ENCODE results near the gene TMEM91. TPM values are rescaled to one million over a fixed set of nuclear protein-coding genes. Genes with fewer than 3 reads are reported as not detected.
A peak's percentile ranks its signal among the peaks of the same experiment; 100 is the strongest.

The TMEM91 gene
- total RNA-seq, 1 donor from 2014 or later, result 2.8 TPM

DNA sequence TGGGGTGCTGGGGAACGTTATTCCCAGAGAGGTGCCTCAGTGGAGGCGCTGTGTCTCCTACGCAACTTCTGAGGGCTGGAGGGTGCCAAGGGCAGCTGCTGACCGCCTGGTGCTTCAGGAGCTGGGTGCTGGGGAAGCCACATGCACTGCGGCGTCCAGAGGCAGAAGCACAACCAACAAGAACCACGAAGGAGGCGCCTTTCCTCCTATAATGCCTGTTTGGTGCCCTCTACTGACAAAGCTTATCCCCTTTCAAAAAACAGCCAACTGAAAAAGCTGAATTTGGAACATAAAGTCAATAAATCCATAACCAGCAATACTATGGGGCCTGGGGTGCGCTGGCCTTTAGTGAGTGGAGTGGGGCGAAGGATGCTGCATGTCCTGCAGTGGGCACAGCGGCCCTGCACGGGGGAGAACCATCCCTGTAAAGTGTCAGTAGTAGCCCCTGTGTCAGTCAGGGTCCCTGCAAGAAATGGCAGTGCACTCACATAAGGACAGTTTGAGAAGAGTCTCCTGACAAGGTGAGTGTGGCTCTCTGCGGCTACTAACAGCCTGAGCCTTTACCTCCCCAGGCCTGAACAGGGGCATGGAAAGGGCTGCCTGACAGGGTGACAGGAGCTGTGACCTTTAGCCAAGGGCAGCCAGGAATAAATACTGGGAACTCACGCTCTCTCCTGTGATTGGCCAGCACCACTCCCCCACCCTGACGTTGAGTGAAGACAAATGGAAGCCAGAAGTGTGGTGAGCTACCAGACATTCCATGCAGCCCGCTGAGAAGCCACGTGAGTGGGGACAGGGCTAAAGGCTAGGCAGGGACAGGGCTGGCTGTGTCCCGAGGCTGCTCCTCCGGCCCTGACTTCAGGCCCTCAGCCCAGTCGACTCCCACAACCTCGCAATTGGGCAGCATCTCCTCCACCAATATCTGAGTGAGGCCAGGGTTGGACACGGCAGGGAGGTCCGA lies 55.4 kb downstream of the TMEM91 start:
- intact Hi-C loops (cut with micrococcal nuclease), result no loop called here
- Histone ChIP-seq H3K4me3 (peak overlapping the region; percentile 56), H3K9me3 (replicated peaks) (no peaks in the 10 kb centered on the region), H3K27ac (replicated peaks) (peak overlapping the region; percentile 93), H3K27me3 (ENCODE audit: low read depth) (no peaks in the 10 kb centered on the region), H3K36me3 (peaks cover 43% of the 10 kb centered on the region), H3K4me1 (peaks cover 58% of the 10 kb centered on the region)
- DNase-seq, result peak; percentile 82
- TF ChIP-seq, protein P1, sequence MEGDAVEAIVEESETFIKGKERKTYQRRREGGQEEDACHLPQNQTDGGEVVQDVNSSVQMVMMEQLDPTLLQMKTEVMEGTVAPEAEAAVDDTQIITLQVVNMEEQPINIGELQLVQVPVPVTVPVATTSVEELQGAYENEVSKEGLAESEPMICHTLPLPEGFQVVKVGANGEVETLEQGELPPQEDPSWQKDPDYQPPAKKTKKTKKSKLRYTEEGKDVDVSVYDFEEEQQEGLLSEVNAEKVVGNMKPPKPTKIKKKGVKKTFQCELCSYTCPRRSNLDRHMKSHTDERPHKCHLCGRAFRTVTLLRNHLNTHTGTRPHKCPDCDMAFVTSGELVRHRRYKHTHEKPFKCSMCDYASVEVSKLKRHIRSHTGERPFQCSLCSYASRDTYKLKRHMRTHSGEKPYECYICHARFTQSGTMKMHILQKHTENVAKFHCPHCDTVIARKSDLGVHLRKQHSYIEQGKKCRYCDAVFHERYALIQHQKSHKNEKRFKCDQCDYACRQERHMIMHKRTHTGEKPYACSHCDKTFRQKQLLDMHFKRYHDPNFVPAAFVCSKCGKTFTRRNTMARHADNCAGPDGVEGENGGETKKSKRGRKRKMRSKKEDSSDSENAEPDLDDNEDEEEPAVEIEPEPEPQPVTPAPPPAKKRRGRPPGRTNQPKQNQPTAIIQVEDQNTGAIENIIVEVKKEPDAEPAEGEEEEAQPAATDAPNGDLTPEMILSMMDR (IDR thresholded peaks at IDR 0.05; ENCODE audit: borderline replicate concordance), result peak; percentile 54

DNA sequence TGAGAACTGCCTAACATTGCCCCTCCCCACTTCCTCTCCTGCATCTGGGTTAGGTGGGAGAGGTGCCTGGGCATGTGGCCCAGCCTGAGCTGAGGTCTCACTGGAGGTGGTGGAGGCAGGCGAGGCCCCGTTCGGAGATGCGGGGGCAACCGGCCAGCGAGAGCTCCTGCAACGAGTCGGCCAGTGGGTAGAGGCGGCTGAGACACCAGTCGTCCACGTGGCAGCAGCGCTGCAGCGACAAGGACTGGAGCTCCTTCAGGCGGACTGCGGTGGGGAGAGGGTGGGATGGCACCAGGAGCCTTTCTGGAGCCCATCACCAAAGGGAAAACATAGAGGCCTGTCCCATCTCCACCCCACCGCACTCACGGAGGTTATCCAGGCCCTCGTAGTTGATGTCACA lies 56.8 kb downstream of the TMEM91 start:
- intact Hi-C loops (cut with micrococcal nuclease), result no loop called here
- TF ChIP-seq, protein P1 (IDR thresholded peaks at IDR 0.05; ENCODE audit: borderline replicate concordance), result no peak
- H3K27ac ChIP-seq (replicated peaks), result peak overlapping the region; percentile 93
- no peak for DNase-seq
- H3K4me3 ChIP-seq, result peak overlapping the region; percentile 56
- peaks cover 47% of the 10 kb centered on the region for H3K4me1 ChIP-seq
- no peaks in the 10 kb centered on the region for H3K27me3 ChIP-seq (ENCODE audit: low read depth)
- peaks cover 57% of the 10 kb centered on the region for H3K36me3 ChIP-seq
- H3K9me3 ChIP-seq (replicated peaks), result no peaks in the 10 kb centered on the region

Other genes starting within 250 kb of the TMEM91 start
- 0.44 TPM for gene CYP2S1, start 183.3 kb upstream of the TMEM91 start, total RNA-seq
- 13.6 TPM for gene AXL, start 157.3 kb upstream of the TMEM91 start, total RNA-seq
- 103 TPM for gene HNRNPUL1, start 112.2 kb upstream of the TMEM91 start, total RNA-seq
- gene CCDC97, start 66.4 kb upstream of the TMEM91 start, total RNA-seq, result 15.5 TPM
- gene TGFB1, start 22.6 kb upstream of the TMEM91 start, total RNA-seq, result 14.9 TPM
- 2.5 TPM for gene B9D2, start 12.4 kb upstream of the TMEM91 start, total RNA-seq
- 17.4 TPM for gene EXOSC5, start 20.8 kb downstream of the TMEM91 start, total RNA-seq
- 51.0 TPM for gene BCKDHA, start 21.3 kb downstream of the TMEM91 start, total RNA-seq
- gene B3GNT8, start 50.8 kb downstream of the TMEM91 start, total RNA-seq, result 10.3 TPM
- gene DMAC2, start 63.4 kb downstream of the TMEM91 start, total RNA-seq, result 125 TPM
- not detected for gene ERICH4, start 66.6 kb downstream of the TMEM91 start, total RNA-seq
- gene CEACAM21, start 199.6 kb downstream of the TMEM91 start, total RNA-seq, result 0.60 TPM

All from left ventricle myocardium inferior (tissue), 1 donor.